Measurements from ENCODE around the gene EMP2.

Gene EMP2

DNA sequence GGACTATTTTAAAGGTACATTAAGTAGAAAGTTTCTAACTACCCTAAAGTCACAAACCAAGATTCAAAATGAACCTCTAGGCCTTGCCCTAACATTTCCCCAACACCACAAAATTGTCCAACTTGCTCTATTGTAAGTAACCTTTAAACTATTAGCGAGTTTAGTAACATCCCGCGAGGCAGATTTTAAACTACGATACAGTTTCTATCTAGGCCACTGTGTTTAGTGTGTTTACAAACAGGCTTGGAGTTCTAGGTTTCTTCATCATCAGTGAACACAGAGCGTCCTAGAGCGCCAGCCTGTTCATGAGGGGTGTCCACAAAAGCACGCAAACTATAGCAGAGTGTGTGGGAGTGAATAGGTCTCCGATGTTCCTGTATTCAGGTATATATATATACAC is 51.8 kb downstream of the EMP2 start:
- Histone ChIP-seq H3K4me1 (ENCODE audit: insufficient read depth, low read length, poor library complexity, severe bottlenecking) (no peaks in the 10 kb centered on the region), H3K4me2 (ENCODE audit: low read depth, low read length, poor library complexity, severe bottlenecking) (no peak overlapping the region), H3K79me2 (ENCODE audit: insufficient read depth, low read length) (no peaks in the 10 kb centered on the region), H3K9me3 (ENCODE audit: insufficient read depth, low read depth, low read length) (no peaks in the 10 kb centered on the region), H3K27me3 (ENCODE audit: insufficient read depth, low read length, poor library complexity, severe bottlenecking) (no peaks in the 10 kb centered on the region), H3F3A (ENCODE audit: low read depth) (no peaks in the 10 kb centered on the region), H3K9ac (ENCODE audit: low read depth, low read length, poor library complexity, severe bottlenecking) (no peak overlapping the region), H3K4me3 (ENCODE audit: low read length, poor library complexity, severe bottlenecking) (no peak overlapping the region), H3K36me3 (ENCODE audit: insufficient read depth, low read length) (no peaks in the 10 kb centered on the region), H2AFZ (ENCODE audit: low read length) (no peak overlapping the region), H4K20me1 (ENCODE audit: insufficient read depth, low read length, poor library complexity, severe bottlenecking) (no peaks in the 10 kb centered on the region), H3K9me2 (replicated peaks; ENCODE audit: low read depth, low read length) (no peaks in the 10 kb centered on the region)
- TF ChIP-seq, protein P1, sequence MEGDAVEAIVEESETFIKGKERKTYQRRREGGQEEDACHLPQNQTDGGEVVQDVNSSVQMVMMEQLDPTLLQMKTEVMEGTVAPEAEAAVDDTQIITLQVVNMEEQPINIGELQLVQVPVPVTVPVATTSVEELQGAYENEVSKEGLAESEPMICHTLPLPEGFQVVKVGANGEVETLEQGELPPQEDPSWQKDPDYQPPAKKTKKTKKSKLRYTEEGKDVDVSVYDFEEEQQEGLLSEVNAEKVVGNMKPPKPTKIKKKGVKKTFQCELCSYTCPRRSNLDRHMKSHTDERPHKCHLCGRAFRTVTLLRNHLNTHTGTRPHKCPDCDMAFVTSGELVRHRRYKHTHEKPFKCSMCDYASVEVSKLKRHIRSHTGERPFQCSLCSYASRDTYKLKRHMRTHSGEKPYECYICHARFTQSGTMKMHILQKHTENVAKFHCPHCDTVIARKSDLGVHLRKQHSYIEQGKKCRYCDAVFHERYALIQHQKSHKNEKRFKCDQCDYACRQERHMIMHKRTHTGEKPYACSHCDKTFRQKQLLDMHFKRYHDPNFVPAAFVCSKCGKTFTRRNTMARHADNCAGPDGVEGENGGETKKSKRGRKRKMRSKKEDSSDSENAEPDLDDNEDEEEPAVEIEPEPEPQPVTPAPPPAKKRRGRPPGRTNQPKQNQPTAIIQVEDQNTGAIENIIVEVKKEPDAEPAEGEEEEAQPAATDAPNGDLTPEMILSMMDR (conservative IDR thresholded peaks at IDR 0.05; ENCODE audit: low read length), result no peak
- no peak for TF ChIP-seq EZH2phosphoT487 (IDR thresholded peaks at IDR 0.05; ENCODE audit: borderline replicate concordance)

DNA sequence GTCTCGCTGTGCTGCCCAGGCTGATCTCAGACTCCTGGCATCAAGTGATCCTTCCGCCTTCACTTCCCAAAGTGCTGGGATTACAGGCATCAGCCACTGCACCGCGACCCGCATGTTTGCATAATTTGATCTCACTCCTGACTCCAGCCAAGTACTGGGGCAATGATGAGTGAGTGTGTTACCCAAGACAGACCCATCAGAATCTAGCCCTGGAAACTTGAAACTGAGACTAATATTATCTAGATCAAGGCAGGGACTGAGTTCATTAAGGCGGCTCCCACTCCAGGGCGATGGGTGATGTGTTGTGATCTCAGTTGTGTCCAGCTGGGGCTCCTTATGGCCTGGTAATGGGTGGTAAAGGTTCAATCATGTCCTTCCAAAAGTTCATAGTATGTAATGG is 53.4 kb downstream of the EMP2 start:
- no peak overlapping the region for H3K9ac ChIP-seq (ENCODE audit: low read depth, low read length, poor library complexity, severe bottlenecking)
- H3K4me1 ChIP-seq (ENCODE audit: insufficient read depth, low read length, poor library complexity, severe bottlenecking), result no peaks in the 10 kb centered on the region
- H3K4me3 ChIP-seq (ENCODE audit: low read length, poor library complexity, severe bottlenecking), result no peak overlapping the region
- no peaks in the 10 kb centered on the region for H3K27me3 ChIP-seq (ENCODE audit: insufficient read depth, low read length, poor library complexity, severe bottlenecking)
- no peak overlapping the region for H3K4me2 ChIP-seq (ENCODE audit: low read depth, low read length, poor library complexity, severe bottlenecking)
- no peaks in the 10 kb centered on the region for H3K9me3 ChIP-seq (ENCODE audit: insufficient read depth, low read depth, low read length)
- no peaks in the 10 kb centered on the region for H3K36me3 ChIP-seq (ENCODE audit: insufficient read depth, low read length)
- no peak overlapping the region for H2AFZ ChIP-seq (ENCODE audit: low read length)
- H3F3A ChIP-seq (ENCODE audit: low read depth), result no peaks in the 10 kb centered on the region
- TF ChIP-seq, protein P1 (conservative IDR thresholded peaks at IDR 0.05; ENCODE audit: low read length), result no peak
- TF ChIP-seq EZH2phosphoT487 (IDR thresholded peaks at IDR 0.05; ENCODE audit: borderline replicate concordance), result no peak
- H4K20me1 ChIP-seq (ENCODE audit: insufficient read depth, low read length, poor library complexity, severe bottlenecking), result no peaks in the 10 kb centered on the region
- no peaks in the 10 kb centered on the region for H3K9me2 ChIP-seq (replicated peaks; ENCODE audit: low read depth, low read length)
- H3K79me2 ChIP-seq (ENCODE audit: insufficient read depth, low read length), result no peaks in the 10 kb centered on the region

DNA sequence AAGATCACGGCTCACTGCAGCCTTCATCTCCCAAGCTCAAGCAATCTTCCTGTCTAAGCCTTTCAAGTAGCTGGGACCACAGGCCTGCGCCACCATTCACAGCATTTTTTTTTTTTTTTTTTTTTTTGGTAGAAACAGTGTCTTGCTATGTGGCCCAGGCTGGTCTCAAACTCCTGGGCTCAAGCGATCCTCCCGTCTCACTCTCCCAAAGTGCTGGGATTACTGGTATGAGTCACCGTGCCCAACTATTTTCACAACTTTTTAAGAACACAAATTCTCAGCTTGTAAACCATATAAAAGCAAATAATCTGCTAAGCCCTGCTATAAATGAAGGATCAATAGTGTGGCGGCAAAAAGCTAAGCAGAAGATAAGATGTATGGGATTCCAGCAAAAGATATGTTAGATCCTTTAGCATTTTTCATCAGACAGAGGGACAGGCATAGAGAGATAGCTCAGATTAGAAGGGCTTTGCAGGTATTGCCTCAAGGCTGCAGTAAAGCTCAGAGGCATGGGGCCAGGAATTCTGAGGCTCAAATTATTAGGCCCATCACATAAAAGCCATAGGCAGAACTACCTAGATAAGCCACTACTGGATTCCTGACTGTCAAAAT is 55.1 kb downstream of the EMP2 start:
- no peak for TF ChIP-seq EZH2phosphoT487 (IDR thresholded peaks at IDR 0.05; ENCODE audit: borderline replicate concordance)
- TF ChIP-seq, protein P1 (conservative IDR thresholded peaks at IDR 0.05; ENCODE audit: low read length), result no peak
- H2AFZ ChIP-seq (ENCODE audit: low read length), result no peak overlapping the region
- no peaks in the 10 kb centered on the region for H3K4me1 ChIP-seq (ENCODE audit: insufficient read depth, low read length, poor library complexity, severe bottlenecking)
- H3K4me3 ChIP-seq (ENCODE audit: low read length, poor library complexity, severe bottlenecking), result no peak overlapping the region
- no peaks in the 10 kb centered on the region for H3K79me2 ChIP-seq (ENCODE audit: insufficient read depth, low read length)
- H4K20me1 ChIP-seq (ENCODE audit: insufficient read depth, low read length, poor library complexity, severe bottlenecking), result no peaks in the 10 kb centered on the region
- no peak overlapping the region for H3K9ac ChIP-seq (ENCODE audit: low read depth, low read length, poor library complexity, severe bottlenecking)
- no peaks in the 10 kb centered on the region for H3K9me3 ChIP-seq (ENCODE audit: insufficient read depth, low read depth, low read length)
- H3F3A ChIP-seq (ENCODE audit: low read depth), result no peaks in the 10 kb centered on the region
- no peaks in the 10 kb centered on the region for H3K36me3 ChIP-seq (ENCODE audit: insufficient read depth, low read length)
- no peak overlapping the region for H3K4me2 ChIP-seq (ENCODE audit: low read depth, low read length, poor library complexity, severe bottlenecking)
- no peaks in the 10 kb centered on the region for H3K27me3 ChIP-seq (ENCODE audit: insufficient read depth, low read length, poor library complexity, severe bottlenecking)
- no peaks in the 10 kb centered on the region for H3K9me2 ChIP-seq (replicated peaks; ENCODE audit: low read depth, low read length)

Measured in Loucy (cell line).